Measurements from ENCODE around the gene TAT. TPM values are rescaled to one million over a fixed set of nuclear protein-coding genes. Genes with fewer than 3 reads are reported as not detected.
"Not testable (repeated sequence)": the region's sequence is repeated elsewhere in the genome, so short reads cannot be mapped to it uniquely, and the experiment has no call there.

The TAT gene
- total RNA-seq, 1 donor from 2014 or later = not detected

DNA sequence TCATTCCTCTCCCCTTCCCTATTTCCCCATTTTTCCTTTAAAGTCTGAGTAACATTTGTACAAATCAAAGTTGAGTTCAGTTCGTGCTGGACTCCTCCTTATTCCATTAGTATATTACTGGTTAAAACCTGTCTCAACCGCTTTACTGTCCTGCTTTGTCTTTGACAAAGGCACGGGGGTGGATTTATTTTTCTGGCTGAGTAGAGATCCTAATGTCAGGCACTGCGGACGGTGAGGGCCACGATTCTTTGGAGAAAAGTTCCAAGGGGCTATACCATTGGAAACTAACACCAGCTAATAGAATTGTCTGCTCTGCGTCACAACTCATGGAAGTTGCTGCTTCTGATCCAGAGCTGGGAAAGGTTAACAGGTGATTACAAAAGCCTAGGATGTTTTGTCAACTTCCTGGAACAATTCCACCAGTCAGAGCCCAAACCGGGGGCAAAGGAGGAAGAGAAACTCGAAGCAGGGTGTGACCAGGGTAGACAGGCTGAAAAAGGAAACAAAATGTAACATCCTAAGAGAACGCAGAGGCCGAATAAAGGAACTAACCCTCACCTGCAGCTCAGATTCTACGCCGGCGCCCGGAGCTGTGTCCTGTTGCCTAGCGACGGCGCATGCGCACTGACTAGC, 12.4 kb downstream of the TAT start:
- peaks cover 18% of the 10 kb centered on the region for H3K36me3 Mint-ChIP-seq (ENCODE audit: low read depth)
- peak overlapping the region; percentile 96 for H3K27ac Mint-ChIP-seq
- DNase-seq (no peak), ATAC-seq (ENCODE audit: low read depth) (peak; percentile 84)
- peaks cover 46% of the 10 kb centered on the region for H3K4me1 Mint-ChIP-seq
- H3K9me3 Mint-ChIP-seq = peaks cover 11% of the 10 kb centered on the region
- TF ChIP-seq, protein P1, sequence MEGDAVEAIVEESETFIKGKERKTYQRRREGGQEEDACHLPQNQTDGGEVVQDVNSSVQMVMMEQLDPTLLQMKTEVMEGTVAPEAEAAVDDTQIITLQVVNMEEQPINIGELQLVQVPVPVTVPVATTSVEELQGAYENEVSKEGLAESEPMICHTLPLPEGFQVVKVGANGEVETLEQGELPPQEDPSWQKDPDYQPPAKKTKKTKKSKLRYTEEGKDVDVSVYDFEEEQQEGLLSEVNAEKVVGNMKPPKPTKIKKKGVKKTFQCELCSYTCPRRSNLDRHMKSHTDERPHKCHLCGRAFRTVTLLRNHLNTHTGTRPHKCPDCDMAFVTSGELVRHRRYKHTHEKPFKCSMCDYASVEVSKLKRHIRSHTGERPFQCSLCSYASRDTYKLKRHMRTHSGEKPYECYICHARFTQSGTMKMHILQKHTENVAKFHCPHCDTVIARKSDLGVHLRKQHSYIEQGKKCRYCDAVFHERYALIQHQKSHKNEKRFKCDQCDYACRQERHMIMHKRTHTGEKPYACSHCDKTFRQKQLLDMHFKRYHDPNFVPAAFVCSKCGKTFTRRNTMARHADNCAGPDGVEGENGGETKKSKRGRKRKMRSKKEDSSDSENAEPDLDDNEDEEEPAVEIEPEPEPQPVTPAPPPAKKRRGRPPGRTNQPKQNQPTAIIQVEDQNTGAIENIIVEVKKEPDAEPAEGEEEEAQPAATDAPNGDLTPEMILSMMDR (IDR thresholded peaks at IDR 0.05) = no peak
- intact Hi-C loops (cut with micrococcal nuclease) = loop anchor here (1.0 to 10.0 kb wide), 7 partner anchors 22 to 1100 kb away; partner anchors contain the start of genes DHX38, TXNL4B and ZNF23
- no peaks in the 10 kb centered on the region for H3K27me3 Mint-ChIP-seq
- ChIA-PET CTCF (interaction anchor here (0.6 to 3.9 kb wide), 11 partner anchors 10 to 663 kb away, joined by 3 to 157 read pairs (median 5); partner anchors contain the start of genes CMTR2 and TAT), POLR2A (interaction anchor here (0.8 to 3.0 kb wide), 13 partner anchors 11 to 763 kb away, joined by 3 to 120 read pairs (median 8); partner anchors contain the start of genes AP1G1, CMTR2, DHX38 and TXNL4B)
- peak overlapping the region; percentile 87 for H3K4me3 Mint-ChIP-seq

DNA sequence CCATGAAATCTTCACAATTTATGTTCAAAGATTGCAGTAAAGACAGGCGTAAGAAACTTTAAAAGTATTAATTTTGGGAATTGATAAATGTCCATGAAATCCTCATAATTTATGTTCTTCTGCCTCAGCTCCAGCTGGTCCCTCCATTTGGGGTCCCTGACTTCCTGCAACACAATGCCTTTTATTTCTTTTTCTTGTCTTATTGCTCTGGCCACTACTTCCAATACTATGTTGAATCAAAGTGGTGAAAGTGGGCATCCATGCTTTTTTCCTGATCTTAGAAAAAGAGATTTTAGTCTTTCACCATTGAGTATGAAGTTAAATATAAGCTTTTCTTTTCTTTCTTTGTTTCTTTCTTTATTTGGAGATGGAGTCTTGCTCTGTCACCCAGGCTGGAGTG, 14.3 kb downstream of the TAT start:
- POLR2A ChIA-PET = interaction anchor here (1.7 kb wide), 1 partner anchor 48 kb away, joined by 7 read pairs; no protein-coding TSS in a partner anchor
- Mint-ChIP-seq H3K4me3 (no peak overlapping the region), H3K4me1 (peaks cover 42% of the 10 kb centered on the region), H3K9me3 (peaks cover 14% of the 10 kb centered on the region), H3K36me3 (ENCODE audit: low read depth) (peaks cover 18% of the 10 kb centered on the region), H3K27me3 (no peaks in the 10 kb centered on the region), H3K27ac (no peak overlapping the region)
- TF ChIP-seq, protein P1 (IDR thresholded peaks at IDR 0.05) = no peak
- no peak for DNase-seq
- intact Hi-C loops (cut with micrococcal nuclease) = loop anchor here (10.0 kb wide), 1 partner anchor 1102 kb away; no protein-coding TSS in a partner anchor
- CTCF ChIA-PET = interaction anchor here (1.4 kb wide), 1 partner anchor 48 kb away, joined by 5 read pairs; no protein-coding TSS in a partner anchor
- ATAC-seq (ENCODE audit: low read depth) = no peak

DNA sequence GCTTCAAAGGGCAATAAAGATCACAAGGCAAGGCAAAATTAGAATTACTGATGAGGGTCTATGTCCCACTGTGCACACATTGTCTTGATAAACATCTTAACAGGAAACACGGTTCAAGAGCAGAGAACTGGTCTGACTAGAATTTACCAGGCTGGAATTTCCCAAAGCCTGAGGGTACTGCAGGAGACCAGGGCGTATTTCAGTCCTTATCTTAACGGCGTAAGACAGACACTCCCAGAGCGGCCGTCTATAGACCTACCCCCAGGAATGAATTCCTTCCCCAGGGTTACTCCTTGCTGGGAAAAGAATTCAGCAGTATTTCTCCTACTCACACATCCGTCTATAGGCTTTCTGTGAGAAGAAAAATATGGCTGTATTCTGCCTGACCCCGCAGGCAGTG, 15.0 kb downstream of the TAT start:
- POLR2A ChIA-PET = interaction anchor here (1.7 kb wide), 1 partner anchor 49 kb away, joined by 7 read pairs; no protein-coding TSS in a partner anchor
- H3K9me3 Mint-ChIP-seq = peaks cover 14% of the 10 kb centered on the region
- DNase-seq; H3K27me3 Mint-ChIP-seq; ATAC-seq (ENCODE audit: low read depth); CTCF ChIA-PET; H3K4me3 Mint-ChIP-seq: not testable (repeated sequence)
- intact Hi-C loops (cut with micrococcal nuclease) = loop anchor here (10.0 kb wide), 1 partner anchor 1103 kb away; no protein-coding TSS in a partner anchor
- H3K27ac Mint-ChIP-seq = peak overlapping the region; percentile 15
- peaks cover 18% of the 10 kb centered on the region for H3K36me3 Mint-ChIP-seq (ENCODE audit: low read depth)
- H3K4me1 Mint-ChIP-seq = peaks cover 37% of the 10 kb centered on the region

DNA sequence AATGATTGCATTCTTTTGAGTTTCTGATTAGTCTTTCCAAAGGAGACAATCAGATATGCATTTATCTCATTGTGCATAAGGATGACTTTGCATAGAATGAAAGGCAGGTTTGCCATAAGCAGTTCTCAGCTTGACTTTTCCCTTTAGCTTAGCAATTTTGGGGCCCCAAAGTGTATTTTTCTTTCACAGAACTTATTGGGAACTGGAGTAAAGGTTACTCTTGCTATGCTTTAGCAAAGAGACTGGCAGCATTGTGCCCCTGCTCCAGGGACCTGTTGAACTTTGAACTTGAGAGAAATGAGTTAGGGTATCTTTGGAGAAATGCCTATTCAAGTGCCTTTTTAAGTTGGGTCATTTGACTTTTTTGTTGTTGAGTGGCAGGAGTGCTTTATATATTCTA, 17.0 kb downstream of the TAT start:
- ChIA-PET CTCF (interaction anchor here (0.9 kb wide), 1 partner anchor 50 kb away, joined by 3 read pairs; no protein-coding TSS in a partner anchor), POLR2A (no interaction called here)
- no peak overlapping the region for H3K4me3 Mint-ChIP-seq
- peaks cover 18% of the 10 kb centered on the region for H3K4me1 Mint-ChIP-seq
- TF ChIP-seq, protein P1 (IDR thresholded peaks at IDR 0.05) = no peak
- H3K36me3 Mint-ChIP-seq (ENCODE audit: low read depth) = peaks cover 16% of the 10 kb centered on the region
- intact Hi-C loops (cut with micrococcal nuclease) = loop anchor here (10.0 kb wide), 1 partner anchor 1105 kb away; no protein-coding TSS in a partner anchor
- DNase-seq (no peak), ATAC-seq (ENCODE audit: low read depth) (no peak)
- no peaks in the 10 kb centered on the region for H3K27me3 Mint-ChIP-seq
- peaks cover 14% of the 10 kb centered on the region for H3K9me3 Mint-ChIP-seq
- H3K27ac Mint-ChIP-seq = no peak overlapping the region

DNA sequence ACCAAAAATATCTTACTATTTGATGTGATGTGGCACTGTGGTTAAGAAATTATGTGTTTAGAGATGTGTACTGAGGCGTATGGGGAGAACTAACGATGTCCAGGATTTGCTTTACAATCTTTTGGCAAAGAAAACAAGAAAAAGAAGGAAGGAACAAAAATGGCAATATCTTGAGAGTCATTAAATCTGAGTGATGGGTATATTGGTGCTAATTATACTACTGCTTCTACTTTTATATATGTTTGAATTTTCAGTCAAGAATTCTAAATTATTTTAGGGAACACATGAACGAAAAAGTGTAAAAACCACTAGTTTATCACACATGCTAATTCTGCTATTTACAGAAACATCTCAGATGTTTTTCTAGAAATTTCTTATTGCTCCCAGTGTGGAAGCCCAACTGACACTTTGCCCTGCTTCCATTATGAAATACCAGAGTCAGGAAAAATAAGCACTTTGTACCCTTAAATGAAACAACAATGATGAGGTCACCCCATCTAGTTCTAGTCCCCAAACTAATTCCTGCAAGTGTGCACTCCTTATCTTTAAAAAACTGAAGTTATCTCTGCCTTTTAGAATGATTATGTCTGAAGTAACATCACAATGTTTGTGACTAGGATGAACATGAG, 18.8 kb downstream of the TAT start:
- intact Hi-C loops (cut with micrococcal nuclease) = no loop called here
- no peak for ATAC-seq (ENCODE audit: low read depth)
- TF ChIP-seq, protein P1 (IDR thresholded peaks at IDR 0.05) = no peak
- Mint-ChIP-seq H3K4me1 (peaks cover 6% of the 10 kb centered on the region), H3K4me3 (no peak overlapping the region), H3K27ac (no peak overlapping the region), H3K36me3 (ENCODE audit: low read depth) (peaks cover 12% of the 10 kb centered on the region), H3K27me3 (no peaks in the 10 kb centered on the region), H3K9me3 (peaks cover 14% of the 10 kb centered on the region)
- no peak for DNase-seq
- ChIA-PET CTCF (no interaction called here), POLR2A (no interaction called here)
